Fibroblast of lung (primary cell): ENCODE data around the gene GCFC2. TPM values are rescaled to one million over a fixed set of nuclear protein-coding genes. Genes with fewer than 3 reads are reported as not detected.

Source experiments
- DNase-seq, 2 donors: peaks; one replicate each; pipeline versions ENCODE4 v3.0.0 to v3.0.0-alpha.2; 2010; ENCODE audit warnings: low read depth in 2 of 2
- H2AFZ ChIP-seq: 2 replicates; pipeline ENCODE4 v1.5.1; 2012; ENCODE audit warnings: low read length, control low read depth, inconsistent platforms
- H3K27ac ChIP-seq: 2 replicates; pipeline ENCODE4 v1.5.1; 2011; ENCODE audit warnings: low read length, control low read depth; ENCODE audit not compliant: insufficient read depth
- H3K27me3 ChIP-seq: 2 replicates; pipeline ENCODE4 v1.5.1; 2011; ENCODE audit warnings: mild to moderate bottlenecking, low read length; ENCODE audit not compliant: control insufficient read depth, insufficient read depth
- H3K36me3 ChIP-seq: 2 replicates; pipeline ENCODE4 v1.5.1; 2011; ENCODE audit warnings: low read length; ENCODE audit not compliant: control insufficient read depth, insufficient read depth
- H3K4me1 ChIP-seq: 2 replicates; pipeline ENCODE4 v1.5.1; 2011; ENCODE audit warnings: low read length; ENCODE audit not compliant: control insufficient read depth, insufficient read depth; ENCODE audit errors: extremely low read depth
- H3K4me2 ChIP-seq: 2 replicates; pipeline ENCODE4 v1.5.1; 2011; ENCODE audit warnings: low read length, control low read depth; ENCODE audit not compliant: insufficient read depth; ENCODE audit errors: extremely low read depth
- H3K4me3 ChIP-seq, 4 experiments: fragments of 200-600 bp in 1 of 4; sonication (generic) in 1 of 4; replicated peaks in 1 of 4; 2 replicates each; pipeline ENCODE4 v1.5.1; 2011 to 2016; ENCODE audit warnings: low read length in 4 of 4, low read depth in 3 of 4, mild to moderate bottlenecking in 3 of 4, control low read depth in 2 of 4, inconsistent platforms in 1 of 4, mixed read lengths in 1 of 4; ENCODE audit not compliant: insufficient read depth in 1 of 4; ENCODE audit errors: control extremely low read depth in 1 of 4
- H3K79me2 ChIP-seq: 2 replicates; pipeline ENCODE4 v1.5.1; 2012; ENCODE audit warnings: mild to moderate bottlenecking, low read length, inconsistent platforms; ENCODE audit not compliant: control insufficient read depth, insufficient read depth
- H3K9ac ChIP-seq: 2 replicates; pipeline ENCODE4 v1.5.1; 2011; ENCODE audit warnings: mild to moderate bottlenecking, low read length, control low read depth; ENCODE audit not compliant: insufficient read depth
- H3K9me3 ChIP-seq: 2 replicates; pipeline ENCODE4 v1.5.1; 2012; ENCODE audit warnings: low read depth, low read length; ENCODE audit not compliant: control insufficient read depth, insufficient read depth
- H4K20me1 ChIP-seq: 2 replicates; pipeline ENCODE4 v1.5.1; 2011; ENCODE audit warnings: low read length; ENCODE audit not compliant: control insufficient read depth, insufficient read depth; ENCODE audit errors: extremely low read depth
- CTCF ChIP-seq, 2 donors: IDR thresholded peaks in 1 of 2; conservative IDR thresholded peaks in 1 of 2; 1 replicate in 1 of 2; 2 replicates in 1 of 2; pipeline ENCODE4 v1.5.1; 2011 to 2012; ENCODE audit warnings: low read length in 2 of 2, control low read depth in 1 of 2, inconsistent platforms in 1 of 2, low read depth in 1 of 2, mild to moderate bottlenecking in 1 of 2
- EZH2 ChIP-seq: IDR thresholded peaks from 2 replicates; pipeline ENCODE4 v1.5.1; 2012; ENCODE audit warnings: low read length, control low read depth, mild to moderate bottlenecking; ENCODE audit errors: missing control alignments
- polyA plus RNA-seq, 2 donors: library from polyadenylated mRNA; depleted of rRNA in 1 of 2; stranded (reverse) in 1 of 2; unstranded in 1 of 2; fragments of >200 nt; gene quantifications; 2 replicates each; pipeline ENCODE4 v1.2.1, GENCODE V29; 2011 to 2012; ENCODE audit warnings: missing spikeins in 1 of 2
- total RNA-seq: library from RNA; depleted of rRNA; stranded (reverse); fragments of >200 nt; gene quantifications from 2 replicates; pipeline ENCODE4 v1.2.1, GENCODE V29; 2014

Gene GCFC2
- total and polyA plus RNA-seq, 2 donors (not counting 1 experiment from before 2014, with no cell fraction given): 6.8 to 11.6 TPM

DNA sequence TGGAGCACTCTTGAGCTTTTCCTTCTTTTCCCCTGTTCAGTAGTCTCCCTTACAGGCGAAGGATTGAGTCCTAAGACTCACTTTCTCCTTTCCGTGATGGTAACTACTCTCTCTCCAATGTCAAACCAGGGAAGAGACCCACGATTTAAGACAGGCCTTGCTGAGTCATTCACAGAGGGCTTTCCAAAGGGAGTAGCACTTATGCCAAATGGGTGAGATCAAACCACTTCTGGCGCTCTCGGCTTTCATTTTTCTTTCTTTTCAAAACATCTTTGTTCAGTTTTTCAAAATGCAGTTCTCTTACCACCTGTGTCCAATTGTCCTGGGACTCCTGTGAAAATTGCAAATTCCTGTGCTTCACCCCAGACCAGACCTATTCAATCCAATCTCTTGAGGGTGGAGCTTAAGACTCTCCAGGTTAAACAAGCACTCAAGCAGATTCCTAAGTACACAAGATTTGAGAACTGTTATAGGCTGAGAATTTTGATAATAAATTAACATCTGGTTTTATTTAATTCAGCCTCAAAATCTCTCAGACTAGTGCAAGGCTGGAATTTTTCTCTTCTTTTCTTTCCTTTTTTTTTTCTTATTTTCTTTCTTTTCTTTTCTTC is 78.5 kb downstream of the GCFC2 start:
- Histone ChIP-seq H3K9me3 (no peaks in the 10 kb centered on the region), H3K27ac (no peak overlapping the region), H2AFZ (no peak overlapping the region), H3K4me3 (peak overlapping the region in 1 of 4 experiments; percentile 29), H3K9ac (no peak overlapping the region), H3K4me1 (peaks cover 2% of the 10 kb centered on the region), H3K27me3 (no peaks in the 10 kb centered on the region), H4K20me1 (no peaks in the 10 kb centered on the region), H3K79me2 (no peaks in the 10 kb centered on the region), H3K4me2 (peak overlapping the region; percentile 29), H3K36me3 (no peaks in the 10 kb centered on the region)
- DNase-seq: peak in 1 of 2 donors; percentile 63
- TF ChIP-seq CTCF (conservative IDR thresholded peaks at IDR 0.05 in 1 of 2, IDR thresholded peaks at IDR 0.05 in 1 of 2; ENCODE audit: low read depth in 1 of 2, low read length in 2 of 2) (no peak), EZH2 (no peak)

DNA sequence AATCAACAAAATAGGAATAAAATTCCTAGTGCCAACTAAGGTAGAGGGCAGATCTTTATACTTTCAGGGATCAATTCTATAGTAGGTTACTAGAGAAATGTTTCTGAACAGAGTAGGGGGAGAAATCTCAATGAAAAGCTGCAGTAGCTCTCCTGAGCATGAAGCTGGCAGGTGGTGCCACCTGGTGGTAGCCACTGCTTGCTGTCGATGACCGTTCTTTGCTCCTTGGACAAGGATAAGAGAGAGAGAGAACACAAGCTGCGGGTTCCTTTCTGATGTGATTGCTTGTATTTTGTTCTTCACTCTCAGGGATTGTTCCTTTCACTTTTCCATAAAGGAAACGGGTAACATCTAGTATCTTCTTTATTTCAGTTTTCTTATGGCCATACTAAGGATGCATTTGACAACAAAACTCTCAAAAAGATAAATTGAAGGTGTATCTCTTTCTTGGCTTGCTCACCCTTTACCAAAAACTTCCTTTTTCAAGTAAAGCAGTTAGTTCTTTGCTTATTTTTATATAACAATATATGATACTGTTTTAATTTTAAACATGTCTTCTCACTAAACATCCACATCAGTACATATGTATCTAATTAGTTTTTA is 82.7 kb downstream of the GCFC2 start:
- H3K79me2 ChIP-seq: no peaks in the 10 kb centered on the region
- H3K4me2 ChIP-seq: no peak overlapping the region
- no peak overlapping the region for H2AFZ ChIP-seq
- TF ChIP-seq EZH2 (no peak), CTCF (conservative IDR thresholded peaks at IDR 0.05 in 1 of 2, IDR thresholded peaks at IDR 0.05 in 1 of 2; ENCODE audit: low read depth in 1 of 2, low read length in 2 of 2) (peak; percentile 96 to 99)
- H3K27ac ChIP-seq: no peak overlapping the region
- no peak overlapping the region for H3K4me3 ChIP-seq
- no peaks in the 10 kb centered on the region for H4K20me1 ChIP-seq
- H3K36me3 ChIP-seq: no peaks in the 10 kb centered on the region
- H3K4me1 ChIP-seq: peaks cover 2% of the 10 kb centered on the region
- no peak overlapping the region for H3K9ac ChIP-seq
- H3K27me3 ChIP-seq: no peaks in the 10 kb centered on the region
- H3K9me3 ChIP-seq: no peaks in the 10 kb centered on the region
- peak; percentile 66 to 76 for DNase-seq

GRCh38 chr2:75622929-75623328 is 87.8 kb downstream of the GCFC2 start:
- no peaks in the 10 kb centered on the region for H3K27me3 ChIP-seq
- TF ChIP-seq CTCF (conservative IDR thresholded peaks at IDR 0.05 in 1 of 2, IDR thresholded peaks at IDR 0.05 in 1 of 2; ENCODE audit: low read depth in 1 of 2, low read length in 2 of 2) (no peak), EZH2 (no peak)
- no peaks in the 10 kb centered on the region for H3K79me2 ChIP-seq
- H3K27ac ChIP-seq: no peak overlapping the region
- H3K4me1 ChIP-seq: peaks cover 3% of the 10 kb centered on the region
- H4K20me1 ChIP-seq: no peaks in the 10 kb centered on the region
- no peak overlapping the region for H3K4me2 ChIP-seq
- DNase-seq: no peak
- H2AFZ ChIP-seq: no peak overlapping the region
- no peak overlapping the region for H3K9ac ChIP-seq
- no peaks in the 10 kb centered on the region for H3K9me3 ChIP-seq
- H3K4me3 ChIP-seq: no peak overlapping the region
- no peaks in the 10 kb centered on the region for H3K36me3 ChIP-seq
